Mesothelial cell of epicardium (in vitro differentiated cells): ENCODE measurements around the gene GSTM2. TPM values are rescaled to one million over a fixed set of nuclear protein-coding genes. Genes with fewer than 3 reads are reported as not detected.

Source experiments
- DNase-seq, 2 experiments: peaks; one replicate each; pipeline ENCODE4 v3.0.0; 2021; ENCODE audit warnings: low spot score in 2 of 2; ENCODE audit not compliant: unreplicated experiment in 2 of 2
- H3K27ac Mint-ChIP-seq: 2 replicates; pipeline ENCODE4 v1.8.0; 2021; ENCODE audit warnings: mixed read lengths
- H3K27me3 Mint-ChIP-seq: 2 replicates; pipeline ENCODE4 v1.8.0; 2021; ENCODE audit warnings: low read depth, mixed read lengths
- H3K36me3 Mint-ChIP-seq: 2 replicates; pipeline ENCODE4 v1.8.0; 2021; ENCODE audit warnings: mixed read lengths
- H3K4me1 Mint-ChIP-seq: 2 replicates; pipeline ENCODE4 v1.8.0; 2021; ENCODE audit warnings: mixed read lengths
- H3K4me3 Mint-ChIP-seq: 2 replicates; pipeline ENCODE4 v1.8.0; 2021; ENCODE audit warnings: mild to moderate bottlenecking, moderate library complexity, mixed read lengths
- H3K9me3 Mint-ChIP-seq: 2 replicates; pipeline ENCODE4 v1.8.0; 2021; ENCODE audit warnings: mixed read lengths
- total RNA-seq: library from RNA; stranded (reverse); gene quantifications from 3 replicates; pipeline ENCODE4 v1.2.1, GENCODE V29; 2021
- TF ChIP-seq, protein P1 (sequence below): fragments of 200-600 bp; sonication (generic); IDR thresholded peaks from one replicate; pipeline ENCODE4 v1.5.0; 2021; ENCODE audit warnings: antibody characterized with exemption; ENCODE audit not compliant: unreplicated experiment

GSTM2 gene
- total RNA-seq, 1 donor from 2014 or later, result 177 TPM

DNA sequence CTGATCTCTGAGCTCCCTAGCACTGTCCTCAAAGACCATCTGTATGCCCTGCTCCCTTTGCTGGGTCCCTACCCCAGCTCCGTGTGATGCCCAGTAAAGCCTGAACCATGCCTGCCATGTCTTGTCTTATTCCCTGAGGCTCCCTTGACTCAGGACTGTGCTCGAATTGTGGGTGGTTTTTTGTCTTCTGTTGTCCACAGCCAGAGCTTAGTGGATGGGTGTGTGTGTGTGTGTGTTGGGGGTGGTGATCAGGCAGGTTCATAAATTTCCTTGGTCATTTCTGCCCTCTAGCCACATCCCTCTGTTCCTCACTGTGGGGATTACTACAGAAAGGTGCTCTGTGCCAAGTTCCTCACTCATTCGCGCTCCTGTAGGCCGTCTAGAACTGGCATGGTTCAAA lies 49.9 kb downstream of the GSTM2 start:
- no peak overlapping the region for H3K27ac Mint-ChIP-seq

DNA sequence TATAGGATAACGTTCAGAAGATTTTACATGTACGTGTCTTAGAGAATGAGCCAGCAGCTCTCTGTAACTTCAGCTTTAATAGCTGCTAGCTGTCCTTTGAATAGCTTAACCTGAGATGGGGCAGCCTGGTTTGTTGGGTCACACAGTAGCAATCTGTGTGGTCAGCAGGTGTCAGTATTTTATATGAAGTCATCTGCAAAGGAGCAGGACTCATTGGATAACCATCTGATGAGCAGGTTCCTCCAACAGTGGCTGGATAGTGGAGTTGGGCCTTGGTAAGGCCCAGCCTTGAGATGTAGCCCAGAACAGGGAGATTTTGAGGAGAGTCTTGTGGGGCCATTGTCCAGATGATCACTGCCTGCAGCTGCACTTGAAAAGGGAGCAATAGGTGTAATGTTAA lies 50.6 kb downstream of the GSTM2 start:
- Mint-ChIP-seq H3K4me3 (no peak overlapping the region), H3K36me3 (no peaks in the 10 kb centered on the region), H3K4me1 (peaks cover 15% of the 10 kb centered on the region), H3K27me3 (no peaks in the 10 kb centered on the region), H3K27ac (no peak overlapping the region), H3K9me3 (peaks cover 6% of the 10 kb centered on the region)
- TF ChIP-seq, protein P1, sequence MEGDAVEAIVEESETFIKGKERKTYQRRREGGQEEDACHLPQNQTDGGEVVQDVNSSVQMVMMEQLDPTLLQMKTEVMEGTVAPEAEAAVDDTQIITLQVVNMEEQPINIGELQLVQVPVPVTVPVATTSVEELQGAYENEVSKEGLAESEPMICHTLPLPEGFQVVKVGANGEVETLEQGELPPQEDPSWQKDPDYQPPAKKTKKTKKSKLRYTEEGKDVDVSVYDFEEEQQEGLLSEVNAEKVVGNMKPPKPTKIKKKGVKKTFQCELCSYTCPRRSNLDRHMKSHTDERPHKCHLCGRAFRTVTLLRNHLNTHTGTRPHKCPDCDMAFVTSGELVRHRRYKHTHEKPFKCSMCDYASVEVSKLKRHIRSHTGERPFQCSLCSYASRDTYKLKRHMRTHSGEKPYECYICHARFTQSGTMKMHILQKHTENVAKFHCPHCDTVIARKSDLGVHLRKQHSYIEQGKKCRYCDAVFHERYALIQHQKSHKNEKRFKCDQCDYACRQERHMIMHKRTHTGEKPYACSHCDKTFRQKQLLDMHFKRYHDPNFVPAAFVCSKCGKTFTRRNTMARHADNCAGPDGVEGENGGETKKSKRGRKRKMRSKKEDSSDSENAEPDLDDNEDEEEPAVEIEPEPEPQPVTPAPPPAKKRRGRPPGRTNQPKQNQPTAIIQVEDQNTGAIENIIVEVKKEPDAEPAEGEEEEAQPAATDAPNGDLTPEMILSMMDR, result no peak
- DNase-seq, result no peak

More for the DNA sequence above, 49.9 kb downstream of the GSTM2 start:
- TF ChIP-seq, protein P1, result no peak
- Mint-ChIP-seq H3K4me1 (peaks cover 10% of the 10 kb centered on the region), H3K36me3 (no peaks in the 10 kb centered on the region), H3K4me3 (no peak overlapping the region), H3K27me3 (no peaks in the 10 kb centered on the region), H3K9me3 (peaks cover 6% of the 10 kb centered on the region)
- DNase-seq, result no peak

DNA sequence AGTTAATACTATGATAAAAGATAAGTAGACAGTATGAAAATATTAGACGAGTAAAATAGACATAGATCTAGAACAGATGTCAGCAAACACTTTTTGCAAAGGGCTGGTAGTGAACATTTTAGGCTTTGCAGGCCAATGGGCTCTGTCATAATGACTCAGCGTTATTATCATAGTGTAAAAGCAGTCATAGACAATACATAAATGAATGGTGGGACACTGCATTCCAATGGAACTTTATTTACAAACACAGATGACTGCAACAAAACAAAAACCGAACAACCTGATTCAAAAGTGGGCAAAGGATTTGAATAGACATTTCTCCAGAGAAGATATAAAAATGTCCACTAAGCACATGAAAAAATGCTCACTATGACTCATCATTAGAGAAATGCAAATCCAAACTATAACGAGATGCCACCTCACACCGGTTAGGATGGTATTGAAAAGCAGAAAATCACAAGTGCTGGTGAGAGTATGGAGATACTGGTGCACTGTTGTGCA lies 51.5 kb downstream of the GSTM2 start:
- Mint-ChIP-seq H3K27me3 (no peaks in the 10 kb centered on the region), H3K9me3 (peaks cover 6% of the 10 kb centered on the region), H3K4me3 (no peak overlapping the region), H3K4me1 (peaks cover 20% of the 10 kb centered on the region), H3K36me3 (no peaks in the 10 kb centered on the region), H3K27ac (no peak overlapping the region)
- TF ChIP-seq, protein P1, result no peak
- no peak for DNase-seq

DNA sequence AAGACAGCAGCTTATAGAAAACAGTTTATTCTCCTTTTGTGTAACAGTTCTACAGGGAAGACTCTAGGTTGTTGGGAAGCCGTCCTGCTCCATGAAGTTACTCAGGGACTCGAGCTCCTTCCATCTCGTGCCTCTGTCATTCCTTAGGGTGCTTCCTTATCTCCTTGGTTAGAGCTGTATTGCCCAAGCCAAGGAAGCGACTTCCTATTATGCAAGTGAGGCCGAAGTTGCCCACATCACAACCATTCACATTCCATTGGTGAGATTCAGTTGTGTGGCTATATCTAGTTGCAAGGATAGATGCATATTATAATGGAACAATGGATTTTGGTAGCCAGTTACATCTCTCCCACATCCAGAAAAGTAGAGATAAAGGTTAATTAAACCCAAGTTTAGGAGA lies 53.2 kb downstream of the GSTM2 start:
- DNase-seq, result no peak
- Mint-ChIP-seq H3K9me3 (peaks cover 12% of the 10 kb centered on the region), H3K27ac (no peak overlapping the region), H3K27me3 (no peaks in the 10 kb centered on the region), H3K4me3 (no peak overlapping the region), H3K36me3 (no peaks in the 10 kb centered on the region), H3K4me1 (peaks cover 20% of the 10 kb centered on the region)
- TF ChIP-seq, protein P1, result no peak

DNA sequence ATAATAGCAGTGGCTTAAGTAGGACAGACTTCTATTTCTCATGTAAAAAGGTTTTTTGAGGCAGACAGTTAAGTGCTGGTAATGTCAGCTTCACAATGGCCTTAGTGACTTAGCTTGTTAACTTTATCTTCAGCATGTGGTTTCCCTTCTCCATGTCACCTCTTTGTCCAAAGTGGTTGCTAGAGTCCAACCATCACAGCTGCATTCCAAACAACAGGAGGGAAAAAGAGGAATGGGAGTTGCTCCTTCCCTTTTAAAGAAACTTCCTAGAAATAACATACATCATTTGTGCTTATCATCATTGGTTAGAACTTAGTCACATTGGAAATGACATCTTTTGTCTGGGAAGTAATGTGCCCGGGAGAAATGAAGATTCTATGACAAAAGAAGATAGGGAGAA lies 54.1 kb downstream of the GSTM2 start:
- H3K9me3 Mint-ChIP-seq, result peaks cover 18% of the 10 kb centered on the region
- no peak overlapping the region for H3K27ac Mint-ChIP-seq
- no peak for DNase-seq
- H3K4me3 Mint-ChIP-seq, result no peak overlapping the region
- peaks cover 20% of the 10 kb centered on the region for H3K4me1 Mint-ChIP-seq
- H3K27me3 Mint-ChIP-seq, result no peaks in the 10 kb centered on the region
- TF ChIP-seq, protein P1, result no peak
- H3K36me3 Mint-ChIP-seq, result no peaks in the 10 kb centered on the region
